ENCODE results near the gene PPIB. TPM values are rescaled to one million over a fixed set of nuclear protein-coding genes. Genes with fewer than 3 reads are reported as not detected.
A peak's percentile ranks its signal among the peaks of the same experiment; 100 is the strongest.

Gene PPIB
- total and polyA plus RNA-seq, 9 of the 15 experiments (the other 6 are each of a cell fraction or from before 2014, with no cell fraction given) = 306 to 746 (median 439) TPM

GRCh38 chr15:64149424-64149823, 13.4 kb downstream of the PPIB start (continued):
- TF ChIP-seq CREB3 (tag; conservative IDR thresholded peaks at IDR 0.05; ENCODE audit: low read depth) = no peak
- no peak for TF ChIP-seq CREM (IDR thresholded peaks at IDR 0.05; ENCODE audit: low read depth)
- no peak for TF ChIP-seq HMBOX1 (IDR thresholded peaks at IDR 0.05)
- TF ChIP-seq BCOR (IDR thresholded peaks at IDR 0.05) = peak; percentile 89
- TF ChIP-seq ZFX (CRISPR knock-in tag; IDR thresholded peaks at IDR 0.05) = no peak
- TF ChIP-seq CTCF (IDR thresholded peaks at IDR 0.05 in 2 of 3, conservative IDR thresholded peaks at IDR 0.05 in 1 of 3; ENCODE audit: insufficient read depth in 2 of 3, low read depth in 1 of 3, low read length in 3 of 3) = peak; percentile 49 to 56 (median 54)
- no peak for TF ChIP-seq SUPT5H (IDR thresholded peaks at IDR 0.05)
- TF ChIP-seq SRSF1 (IDR thresholded peaks at IDR 0.05; ENCODE audit: low read depth, low read length) = no peak
- TF ChIP-seq RCOR1 (IDR thresholded peaks at IDR 0.05; ENCODE audit: borderline replicate concordance in 1 of 2, low read depth in 2 of 2, low read length in 2 of 2) = 0 out of 4 replicates have a peak, but pooled peaks of 1 of the 2 experiments have one; percentile 33
- TF ChIP-seq FUS (optimal IDR thresholded peaks at IDR 0.05; ENCODE audit: low read depth, low read length) = no peak
- TF ChIP-seq EGR1 (conservative IDR thresholded peaks at IDR 0.05) = no peak
- TF ChIP-seq SIRT6 (IDR thresholded peaks at IDR 0.05; ENCODE audit: low read depth, low read length) = no peak
- TF ChIP-seq TGIF2 (CRISPR knock-in tag; IDR thresholded peaks at IDR 0.05) = no peak
- no peak for TF ChIP-seq ZNF639 (CRISPR knock-in tag; conservative IDR thresholded peaks at IDR 0.05 in 1 of 2, IDR thresholded peaks at IDR 0.05 in 1 of 2)
- TF ChIP-seq ZNF780A (CRISPR knock-in tag; IDR thresholded peaks at IDR 0.05) = no peak
- no peak for TF ChIP-seq TRIM28 (IDR thresholded peaks at IDR 0.05)
- TF ChIP-seq USF1 (CRISPR knock-in tag; IDR thresholded peaks at IDR 0.05) = no peak
- TF ChIP-seq E2F6 (IDR thresholded peaks at IDR 0.05; ENCODE audit: borderline replicate concordance in 1 of 2, extremely low read depth in 1 of 2, insufficient read depth in 1 of 2, insufficient read length in 1 of 2, low read depth in 1 of 2, low read length in 1 of 2, poor library complexity in 1 of 2, severe bottlenecking in 1 of 2) = no peak
- TF ChIP-seq ZFP1 (CRISPR knock-in tag; IDR thresholded peaks at IDR 0.05) = no peak

Measured in K562 (cell line).